HTERT RPE-1 (cell line): ENCODE measurements around the gene CLEC16A.
"Not testable (repeated sequence)": the region's sequence is repeated elsewhere in the genome, so short reads cannot be mapped to it uniquely, and the experiment has no call there.

Experiments used
- in situ Hi-C: fragments of 300-500 bp; cut with MboI; formaldehyde crosslinking; loops from 4 replicates; pipeline ENCODE4 v1.14.3; 2020; ENCODE audit warnings: low sequenced_read_pairs

The CLEC16A gene

DNA sequence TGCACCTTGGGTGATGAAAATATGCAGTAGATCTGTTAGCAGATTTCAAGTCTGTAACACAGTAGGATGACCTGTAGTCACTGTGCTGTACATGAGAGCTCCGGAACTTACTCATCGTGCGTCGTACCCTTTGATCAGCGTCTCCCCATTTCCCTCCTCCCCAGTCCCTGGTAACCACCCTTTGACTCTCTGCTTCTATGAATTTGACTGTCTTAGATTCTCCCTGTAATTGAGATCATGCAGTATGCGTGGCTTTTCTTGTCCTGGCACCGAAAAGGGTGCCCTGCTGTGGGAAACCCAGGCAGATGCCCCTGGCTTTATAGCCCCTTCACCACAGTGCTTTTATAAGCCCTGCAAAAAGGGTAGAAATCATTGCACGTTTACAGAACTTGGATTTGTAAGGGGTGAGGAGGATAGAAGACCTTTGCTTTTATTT is 20.5 kb downstream of the CLEC16A start:
- in situ Hi-C loops, result no loop called here

- in situ Hi-C loops, result no loop called here
These were observed 21.2 kb downstream of the CLEC16A start for GRCh38 chr16:10965440-10966061.

GRCh38 chr16:10966129-10966528 is 21.8 kb downstream of the CLEC16A start:
- in situ Hi-C loops, result no loop called here

- in situ Hi-C loops, result not testable (repeated sequence)
These were observed 22.2 kb downstream of the CLEC16A start for GRCh38 chr16:10966559-10966958.

DNA sequence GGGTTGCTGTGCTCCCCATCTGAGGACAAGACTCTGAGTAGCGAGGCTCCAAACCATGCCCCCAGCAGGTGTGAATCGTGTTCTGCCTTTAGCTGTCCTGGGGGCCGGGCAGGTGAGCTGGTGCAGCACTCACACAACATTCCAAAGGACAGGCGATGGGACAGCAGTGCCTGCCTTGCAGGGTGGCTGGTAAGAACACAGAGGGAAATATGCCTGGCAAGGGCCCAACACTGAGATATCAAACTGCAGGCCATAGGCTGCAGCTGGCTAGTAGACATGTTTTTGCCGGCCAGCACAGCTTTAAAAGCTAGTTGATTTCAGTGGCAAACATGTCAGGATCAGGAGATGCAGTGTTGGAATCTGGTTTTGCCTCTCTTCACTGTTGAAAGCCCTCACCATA is 23.6 kb downstream of the CLEC16A start:
- in situ Hi-C loops, result no loop called here

- in situ Hi-C loops, result no loop called here
These were observed 24.1 kb downstream of the CLEC16A start for GRCh38 chr16:10968498-10968897.

GRCh38 chr16:10969615-10970014 is 25.3 kb downstream of the CLEC16A start:
- in situ Hi-C loops, result no loop called here

GRCh38 chr16:10970065-10970464 is 25.7 kb downstream of the CLEC16A start:
- in situ Hi-C loops, result no loop called here

GRCh38 chr16:10971560-10971961 is 27.2 kb downstream of the CLEC16A start:
- in situ Hi-C loops, result no loop called here

DNA sequence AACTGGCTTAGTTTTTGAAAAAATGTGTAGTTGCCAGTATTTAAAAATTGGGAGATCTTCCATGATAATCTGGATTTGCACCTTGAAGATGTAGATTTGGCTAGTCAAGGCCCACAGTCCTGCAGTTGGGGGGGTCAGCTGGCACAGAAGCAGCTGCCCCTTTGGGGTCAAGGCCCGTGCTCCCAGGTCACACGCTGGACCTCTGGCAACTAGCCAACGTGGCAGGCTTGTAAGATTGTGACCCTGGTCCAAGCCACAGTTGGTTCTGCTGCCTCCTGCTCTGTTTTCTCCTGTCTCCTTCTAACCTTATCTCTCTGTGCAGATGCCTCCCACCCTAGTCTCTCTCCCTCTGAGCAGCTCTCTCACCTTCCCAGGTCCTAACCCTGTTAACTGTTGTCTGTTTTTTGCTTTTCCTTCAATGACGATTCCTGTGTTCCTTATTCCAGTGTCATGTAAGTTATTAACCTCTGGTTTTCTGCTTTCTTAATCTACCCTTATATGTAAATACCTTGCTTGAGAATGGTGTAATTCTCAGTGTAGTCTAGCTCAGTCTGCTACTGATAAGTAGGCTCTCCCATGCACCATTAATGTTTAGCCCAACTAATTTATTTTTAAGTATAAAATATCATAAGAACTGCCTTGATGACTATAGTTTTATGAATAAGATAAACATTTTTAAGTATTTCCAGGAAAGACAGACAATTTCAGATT is 27.9 kb downstream of the CLEC16A start:
- in situ Hi-C loops, result no loop called here

DNA sequence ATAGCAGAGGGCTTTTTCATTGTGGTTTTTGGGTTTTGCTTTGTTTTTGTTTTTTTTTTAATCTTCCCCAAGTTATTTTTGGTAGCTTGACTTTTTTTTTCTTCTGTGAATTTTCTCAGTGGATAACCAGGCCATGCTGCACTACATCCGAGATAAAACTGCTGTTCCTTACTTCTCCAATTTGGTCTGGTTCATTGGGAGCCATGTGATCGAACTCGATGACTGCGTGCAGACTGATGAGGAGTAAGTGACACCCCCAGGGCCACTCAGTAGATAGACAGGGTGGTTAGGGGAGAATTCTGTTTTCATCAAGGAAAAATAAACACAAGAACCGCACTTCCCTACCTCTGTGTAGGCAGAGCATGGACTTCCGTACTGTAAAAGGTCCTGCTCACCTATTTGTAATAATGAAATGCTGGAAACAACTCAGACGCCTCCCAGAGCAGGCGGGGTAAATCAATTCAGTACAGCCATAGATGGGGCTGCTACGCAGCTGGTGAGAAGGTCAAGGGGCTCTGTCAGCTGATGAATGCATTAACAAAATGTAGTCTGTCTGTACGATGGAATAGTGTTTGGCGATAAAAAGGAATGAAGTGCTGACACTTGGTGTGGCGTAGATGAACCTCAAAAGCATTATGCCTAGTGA is 28.6 kb downstream of the CLEC16A start:
- in situ Hi-C loops, result no loop called here

GRCh38 chr16:10976634-10977033 is 32.3 kb downstream of the CLEC16A start:
- in situ Hi-C loops, result no loop called here

DNA sequence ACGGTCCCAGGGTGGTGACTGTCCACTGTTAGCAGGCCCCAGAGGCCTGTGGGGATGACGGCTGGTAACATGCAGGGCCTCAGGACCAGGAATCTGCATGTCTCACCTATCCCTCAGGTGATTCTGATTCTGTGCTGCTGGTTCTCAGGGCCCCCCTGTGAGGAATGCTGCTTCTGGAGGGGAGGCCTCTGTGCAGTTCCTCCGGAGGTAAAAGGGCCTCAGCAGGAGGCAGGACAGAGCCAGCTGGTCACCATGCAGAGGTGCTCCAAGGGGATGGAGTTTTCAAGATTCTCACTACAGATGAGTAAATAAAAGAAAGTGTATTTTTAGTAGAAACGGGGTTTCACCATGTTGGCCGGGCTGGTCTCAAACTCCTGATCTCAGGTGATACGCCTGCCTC is 33.8 kb downstream of the CLEC16A start:
- in situ Hi-C loops, result no loop called here

GRCh38 chr16:10978871-10979446 is 34.6 kb downstream of the CLEC16A start:
- in situ Hi-C loops, result no loop called here

DNA sequence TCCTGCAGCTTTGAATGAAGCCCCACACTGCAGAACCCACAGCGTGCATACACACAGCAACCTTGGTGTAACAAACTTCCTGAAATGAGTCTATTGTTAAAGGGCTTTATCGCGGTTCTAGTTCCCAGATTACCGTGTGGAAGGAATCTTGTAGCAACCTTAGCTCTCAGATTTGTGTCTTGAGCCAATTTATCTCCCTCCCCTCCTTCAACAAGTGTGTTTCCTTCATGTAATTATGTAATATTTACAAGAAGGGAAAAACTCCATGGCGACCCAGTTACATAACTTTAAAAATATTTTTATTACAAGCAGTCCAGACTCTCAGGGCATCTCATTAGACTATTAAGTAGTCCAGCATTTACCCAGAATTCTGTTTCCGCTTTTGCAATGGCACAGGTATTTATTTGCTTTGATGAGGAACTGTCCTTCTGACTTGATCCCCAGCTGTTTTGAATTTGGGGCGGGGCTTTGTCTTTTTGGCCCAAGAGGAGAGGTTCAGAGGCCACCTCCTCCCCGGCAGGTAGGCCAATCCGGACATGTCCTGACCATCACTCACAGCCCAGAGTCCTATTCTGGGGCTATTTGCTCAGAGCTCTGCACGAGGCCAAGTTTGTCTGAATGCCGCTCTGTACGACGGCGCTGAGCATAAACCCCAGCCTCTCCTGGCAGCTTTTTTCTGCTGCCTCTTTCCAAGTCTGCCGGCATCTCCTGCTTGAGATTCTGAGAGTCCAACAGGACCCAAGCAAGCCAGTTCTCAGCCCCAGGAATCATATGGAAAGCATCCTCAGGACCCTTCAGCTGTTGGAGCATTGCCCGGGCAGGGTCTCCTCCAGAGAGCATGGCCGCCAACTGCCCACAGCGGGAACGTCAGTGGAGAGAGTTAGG is 35.6 kb downstream of the CLEC16A start:
- in situ Hi-C loops, result no loop called here

GRCh38 chr16:10980813-10981212 is 36.4 kb downstream of the CLEC16A start:
- in situ Hi-C loops, result no loop called here

DNA sequence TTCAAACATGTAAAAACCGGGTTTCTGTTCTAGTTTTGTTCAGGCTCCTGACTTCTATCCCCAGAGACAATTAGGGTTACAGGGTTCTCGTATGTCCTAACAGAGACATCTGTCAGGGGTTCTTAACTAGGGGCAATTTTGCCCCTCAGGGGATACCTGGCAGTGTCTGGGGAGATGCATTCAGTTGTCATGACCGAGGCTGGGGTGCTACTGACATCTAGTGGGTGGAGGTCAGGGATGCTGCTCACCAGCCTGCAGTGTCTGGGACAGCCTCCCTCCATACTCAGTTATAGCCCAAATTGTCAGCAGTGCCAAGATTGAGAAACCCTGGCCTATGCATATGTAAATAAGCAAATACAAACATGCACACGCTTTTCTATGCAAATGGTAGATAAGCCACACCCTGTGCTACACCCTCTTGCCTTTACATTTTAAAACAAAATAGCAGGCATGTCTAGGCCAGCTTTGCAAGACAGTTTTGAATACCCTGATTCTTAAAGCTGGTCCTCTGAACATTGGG is 37.4 kb downstream of the CLEC16A start:
- in situ Hi-C loops, result no loop called here

DNA sequence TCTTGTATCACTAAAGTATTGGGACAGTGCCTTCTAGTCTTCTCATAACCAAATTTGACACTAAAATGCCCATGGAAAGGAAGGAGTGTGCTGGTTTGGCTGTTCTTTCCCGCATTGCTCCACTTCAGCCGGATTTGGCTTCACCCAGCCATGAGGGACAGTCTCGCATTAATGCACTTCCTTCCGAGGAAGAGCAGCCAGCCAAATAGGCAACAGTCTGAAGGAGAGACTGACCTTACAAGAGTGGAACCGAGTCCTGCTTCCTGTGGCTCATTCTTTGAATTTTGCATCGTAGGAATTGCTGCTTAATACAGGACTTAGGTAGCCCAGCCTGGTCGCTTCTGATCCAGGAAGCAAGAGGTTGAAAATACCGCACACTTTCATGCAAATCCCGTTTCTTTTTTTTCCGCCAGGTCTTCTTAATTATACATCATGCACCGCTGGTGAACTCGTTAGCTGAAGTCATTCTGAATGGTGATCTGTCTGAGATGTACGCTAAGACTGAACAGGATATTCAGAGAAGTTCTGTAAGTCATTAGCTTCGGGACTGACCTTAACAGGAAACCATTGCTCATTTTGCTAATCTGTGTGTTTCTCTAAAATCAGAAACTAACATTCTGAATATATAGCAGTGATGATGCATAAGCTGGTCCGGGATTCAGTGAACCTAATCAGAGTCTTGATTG is 38.2 kb downstream of the CLEC16A start:
- in situ Hi-C loops, result no loop called here

GRCh38 chr16:10983159-10983558 is 38.8 kb downstream of the CLEC16A start:
- in situ Hi-C loops, result no loop called here

GRCh38 chr16:10984509-10984908 is 40.1 kb downstream of the CLEC16A start:
- in situ Hi-C loops, result no loop called here
